NK-92 (cell line): ENCODE results near the gene DNAH8.

Experiments
- DNase-seq: peaks from one replicate; lab custom pipeline; 2025; ENCODE audit not compliant: unreplicated experiment; lab: John Stamatoyannopoulos, UW

DNAH8 gene

DNA sequence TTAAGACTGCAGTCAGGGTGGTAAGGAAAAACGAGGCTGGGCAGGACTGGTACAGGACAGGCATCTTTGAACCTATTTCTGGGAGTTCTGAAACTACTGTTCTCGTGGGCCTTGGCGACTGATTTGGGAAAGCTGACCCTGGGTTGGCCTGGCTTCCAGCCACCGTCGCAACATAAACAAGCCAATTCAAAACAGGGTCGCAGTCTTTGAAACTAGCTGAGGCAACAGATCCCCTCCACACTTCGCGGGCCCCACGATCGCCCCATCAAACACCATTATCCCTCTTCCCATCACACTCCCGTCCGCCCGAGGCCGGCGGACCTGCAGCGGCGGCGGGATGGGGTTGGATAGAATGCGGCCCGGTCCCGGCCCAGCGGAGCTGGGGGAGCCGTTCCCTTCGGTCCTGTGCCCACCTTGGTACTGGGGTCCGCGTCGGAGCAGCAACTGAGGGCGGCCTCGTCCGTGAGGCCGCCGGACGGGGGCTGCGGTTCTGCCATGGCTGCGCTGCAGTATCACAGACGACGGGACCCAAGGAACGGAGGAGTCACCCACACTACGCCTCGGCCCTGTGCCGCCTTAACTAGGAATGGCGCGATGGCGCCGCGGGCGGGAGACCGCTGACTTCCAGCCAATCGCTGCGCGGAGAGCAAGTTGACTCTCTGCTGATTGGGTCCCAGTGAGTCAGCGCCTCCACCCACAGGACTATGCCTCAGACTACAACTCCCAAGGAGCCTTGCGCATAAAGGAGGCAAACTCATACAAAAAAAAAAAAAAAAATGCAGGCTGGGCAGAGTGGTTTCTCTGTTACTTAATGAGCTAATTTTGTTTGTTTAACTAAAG is 12.3 kb upstream of the DNAH8 start, which contains the start of gene GLO1:
Gene GLO1, minus strand, starts transcription at position 588 of the 840 bp plus-strand sequence. Its CDS starts 91 bp downstream, at position 497.
- DNase-seq, result peak; percentile 71

DNA sequence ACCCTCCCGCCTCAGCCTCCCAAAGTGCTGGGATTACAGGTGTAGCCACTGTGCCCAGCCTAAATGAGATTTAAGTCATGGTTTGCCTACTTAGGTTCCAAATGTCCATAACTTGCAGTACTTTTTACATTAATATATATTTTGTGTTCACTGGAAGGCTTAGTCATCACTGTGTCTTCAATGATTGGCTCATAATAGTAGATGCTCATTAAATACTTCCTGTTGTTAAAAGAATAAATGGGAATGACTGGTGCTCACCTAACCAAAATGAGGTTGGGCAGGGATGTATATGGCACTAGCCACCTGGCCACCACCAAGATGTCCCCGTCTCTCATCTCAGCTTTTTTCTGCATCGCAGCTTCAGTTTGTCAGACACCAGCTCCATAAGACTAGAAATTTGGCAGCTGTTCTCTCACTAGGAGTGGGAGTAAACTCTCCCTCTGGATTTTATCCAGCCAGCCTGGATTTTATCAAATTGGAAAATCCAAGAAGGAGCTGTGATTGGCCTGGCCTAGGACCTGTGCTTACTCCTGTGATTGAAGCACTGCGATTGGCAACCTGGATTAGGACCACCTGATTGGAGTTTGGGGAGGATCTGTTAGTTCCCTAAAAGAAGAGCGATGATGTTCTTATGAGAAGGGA is 11.0 kb upstream of the DNAH8 start:
- no peak for DNase-seq

DNA sequence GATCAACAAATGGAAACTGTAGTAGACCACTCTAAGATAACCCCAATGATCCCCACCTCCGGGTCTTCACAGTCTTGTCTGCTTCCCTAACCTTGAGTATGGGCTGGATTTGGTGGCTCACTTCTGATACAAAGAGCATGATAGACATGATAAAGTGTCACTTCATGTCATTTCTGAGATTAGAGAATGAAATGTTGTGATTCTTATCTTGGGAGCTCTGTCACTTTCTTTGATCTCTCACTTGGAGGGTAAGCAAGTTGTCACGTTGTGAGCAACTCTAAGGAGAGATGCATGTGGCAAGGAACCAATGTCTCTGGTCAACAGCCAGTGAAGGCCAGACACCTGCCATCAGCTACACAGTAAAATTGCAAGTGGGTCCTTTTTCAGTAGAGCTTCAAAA is 9.2 kb upstream of the DNAH8 start:
- DNase-seq, result no peak

DNA sequence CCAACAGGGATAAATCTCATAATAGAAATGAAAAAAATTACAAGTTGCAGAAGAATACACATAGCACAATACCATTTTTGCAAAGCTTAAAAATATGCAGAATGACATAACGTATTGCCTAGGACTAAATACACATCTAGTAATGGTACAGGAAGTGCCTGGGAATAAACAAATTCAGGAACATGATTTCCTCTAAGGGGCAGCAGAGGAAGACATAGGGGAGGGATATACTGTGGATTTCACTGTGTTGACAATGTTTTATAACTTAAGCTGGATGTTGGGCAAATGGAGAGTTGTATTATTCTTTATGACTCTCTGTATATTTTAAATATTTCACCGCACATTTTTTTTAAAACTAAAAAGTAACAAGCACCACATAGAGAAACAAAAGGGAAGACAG is 6.6 kb upstream of the DNAH8 start:
- DNase-seq, result no peak

DNA sequence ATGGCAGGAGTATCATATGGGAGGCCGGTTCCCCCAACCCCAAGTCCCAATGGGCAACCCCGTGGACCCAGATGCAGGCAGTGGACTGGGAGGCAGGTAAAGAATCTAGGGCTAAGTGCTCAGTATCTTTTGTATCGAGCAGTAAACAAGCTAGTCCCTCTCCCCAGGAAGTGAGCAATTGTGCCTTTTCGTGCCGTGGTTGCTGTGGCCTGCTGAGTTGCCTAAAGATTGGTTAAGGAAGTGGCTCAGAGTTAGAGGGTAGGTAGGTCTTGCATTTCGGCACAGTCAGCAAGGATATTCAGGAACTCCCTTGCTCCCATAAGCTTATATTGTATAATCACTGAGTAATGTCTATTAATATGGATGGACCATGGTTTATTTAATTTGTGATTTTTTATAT is 1.3 kb upstream of the DNAH8 start:
- no peak for DNase-seq

DNA sequence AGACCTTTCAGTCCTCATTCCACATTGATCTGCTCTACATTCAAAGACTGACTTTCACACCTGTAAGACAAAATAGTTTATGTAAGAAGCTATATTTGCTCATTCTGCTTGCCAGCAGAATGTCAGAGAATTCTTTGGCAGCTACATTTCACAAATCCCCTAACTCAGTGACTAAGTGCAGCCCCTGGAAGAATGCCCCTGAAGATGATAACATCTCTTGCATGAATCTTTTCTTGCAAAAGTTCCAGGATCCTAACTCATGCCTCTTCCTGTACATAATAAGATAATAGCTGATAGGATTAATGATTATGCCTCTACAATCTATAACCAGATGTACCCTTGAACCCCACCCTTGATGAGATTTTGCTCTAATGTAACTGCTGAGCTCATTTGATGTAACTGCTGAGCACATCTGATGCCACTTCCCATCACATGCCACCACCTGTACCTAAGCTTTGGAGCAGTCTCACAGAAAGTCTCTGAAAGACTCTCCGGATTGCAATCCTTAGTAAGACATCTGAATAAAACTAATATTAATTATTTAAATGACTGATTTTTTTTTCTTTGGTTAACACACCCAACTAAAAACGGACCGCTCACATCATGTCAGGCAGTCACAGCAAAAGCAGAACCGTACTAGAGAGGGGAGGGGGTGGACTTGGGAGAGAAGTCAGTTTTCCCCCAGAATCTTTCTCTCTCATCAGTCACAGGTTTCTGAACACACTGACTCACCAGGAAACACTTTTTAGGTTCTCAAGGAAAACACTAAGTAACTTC is 684 bp upstream of the DNAH8 start:
- no peak for DNase-seq

DNA sequence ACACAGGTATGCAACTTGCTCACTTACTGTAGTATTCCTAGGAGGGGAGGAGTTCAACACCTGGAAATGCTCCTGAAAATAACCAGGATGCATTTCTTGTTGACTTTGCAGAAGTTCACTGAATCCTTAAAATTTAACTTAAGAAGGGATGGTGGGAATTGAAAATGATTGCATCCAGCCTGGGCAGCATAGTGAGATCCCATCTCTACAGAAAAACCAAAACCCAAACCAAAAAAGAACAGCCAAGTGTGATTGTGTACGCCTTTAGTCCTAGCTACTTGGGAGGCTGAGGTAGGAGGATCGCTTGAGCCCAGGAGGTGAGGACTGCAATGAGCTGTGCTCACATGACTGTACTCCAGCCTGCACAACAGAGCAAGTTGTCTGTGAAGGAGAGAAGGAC is 1.7 kb downstream of the DNAH8 start:
- no peak for DNase-seq

DNA sequence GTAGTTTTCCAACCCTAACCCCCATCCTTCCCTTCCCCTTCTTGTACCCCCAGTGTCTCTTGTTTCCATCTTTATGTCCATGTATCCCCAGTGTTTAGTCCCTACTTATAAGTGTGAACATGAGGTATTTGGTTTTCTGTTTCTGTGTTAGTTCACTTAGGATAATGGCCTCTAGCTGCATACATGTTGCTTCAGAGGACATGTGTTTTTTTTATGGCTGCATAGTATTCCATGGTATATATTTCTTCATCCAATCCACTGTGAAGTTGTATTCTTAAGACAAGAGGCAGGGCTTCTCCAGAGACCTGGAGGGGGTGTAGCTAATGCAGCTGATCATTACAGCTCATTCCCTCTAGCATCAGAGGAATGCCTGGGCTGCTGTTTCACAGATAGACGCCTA is 4.2 kb downstream of the DNAH8 start:
- DNase-seq, result no peak

DNA sequence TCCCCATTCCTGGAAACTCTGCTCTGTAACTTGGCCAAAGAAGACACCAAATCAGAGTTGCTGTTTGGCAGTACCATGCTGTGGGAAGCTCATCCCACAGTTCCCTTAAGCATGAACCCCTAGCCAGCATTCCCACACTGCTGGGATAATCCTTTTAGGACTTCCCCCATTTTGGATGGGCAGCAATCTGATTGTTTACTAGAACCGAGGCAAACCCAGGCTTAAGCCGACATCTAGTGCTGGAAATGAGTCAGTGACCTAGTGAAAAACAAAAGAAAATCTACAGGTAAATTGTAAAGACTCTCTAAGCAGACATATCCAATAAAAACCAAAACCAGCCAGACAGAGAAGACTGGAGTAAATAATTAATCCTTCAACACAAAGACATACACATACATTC is 5.2 kb downstream of the DNAH8 start:
- DNase-seq, result no peak

DNA sequence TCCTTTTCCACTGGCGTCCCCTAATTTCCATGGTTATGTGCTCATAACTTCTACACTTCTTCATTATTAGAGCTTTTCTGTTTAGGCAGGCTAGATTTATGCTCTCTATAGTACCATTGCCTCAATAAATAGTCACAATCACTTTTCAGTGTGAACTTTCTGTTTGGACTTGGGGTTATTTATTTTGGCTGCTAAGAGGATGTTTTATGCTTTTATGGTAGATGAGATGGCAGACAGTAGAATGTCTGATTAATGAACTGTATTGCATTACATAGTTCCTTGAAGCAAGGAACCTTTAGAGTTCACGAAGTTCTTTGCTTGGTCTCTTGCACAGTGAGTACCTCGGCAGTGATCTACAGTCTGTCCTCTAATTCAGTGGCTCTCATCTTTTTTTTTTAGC is 6.9 kb downstream of the DNAH8 start:
- no peak for DNase-seq

DNA sequence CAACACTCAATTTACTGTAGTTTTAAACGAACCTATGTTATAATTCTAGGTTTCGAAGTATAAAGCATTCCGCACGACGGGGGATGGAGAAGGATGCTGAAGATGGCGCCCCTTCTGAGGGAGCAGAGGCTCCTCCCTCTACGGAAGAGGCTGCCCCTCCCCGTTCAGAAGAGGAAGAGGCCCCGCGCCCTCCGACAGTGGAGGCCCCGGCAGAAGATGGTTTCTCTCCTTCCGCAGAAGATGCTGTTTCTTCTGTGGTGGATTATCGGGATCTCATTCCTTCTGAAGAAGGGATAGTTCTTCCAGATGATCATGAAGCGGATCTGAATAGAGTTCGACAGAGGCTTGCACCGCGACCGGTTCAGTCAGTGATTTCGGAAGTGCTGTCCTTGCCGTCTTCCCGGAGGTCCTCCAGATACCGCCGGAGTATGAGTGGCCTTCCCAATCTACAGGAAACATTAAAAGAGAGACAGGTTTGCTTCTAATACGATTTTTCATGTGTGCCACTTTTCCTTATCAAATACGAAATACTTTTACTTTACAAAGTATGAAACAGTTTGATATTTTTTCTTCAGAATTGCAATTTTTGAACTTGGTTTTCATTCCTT is 7.7 kb downstream of the DNAH8 start:
- DNase-seq, result no peak

DNA sequence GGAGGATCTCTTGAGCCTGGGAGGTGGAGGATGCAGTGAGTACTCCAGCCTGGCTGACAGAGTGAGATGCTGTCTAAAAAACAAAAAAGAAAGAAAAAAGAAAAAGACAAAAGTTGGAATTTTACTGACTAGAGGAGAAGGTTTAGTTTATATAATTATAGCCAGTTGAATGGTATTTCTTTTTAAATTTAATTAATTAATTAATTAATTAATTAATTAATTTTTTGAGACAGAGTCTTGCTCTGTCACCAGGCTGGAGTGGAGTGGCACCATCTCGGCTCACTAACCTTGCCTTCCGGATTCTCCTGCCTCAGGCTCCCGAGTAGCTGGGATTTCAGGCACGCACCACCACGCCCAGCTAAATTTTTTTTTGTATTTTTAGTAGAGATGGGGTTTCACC is 8.7 kb downstream of the DNAH8 start:
- DNase-seq, result no peak

DNA sequence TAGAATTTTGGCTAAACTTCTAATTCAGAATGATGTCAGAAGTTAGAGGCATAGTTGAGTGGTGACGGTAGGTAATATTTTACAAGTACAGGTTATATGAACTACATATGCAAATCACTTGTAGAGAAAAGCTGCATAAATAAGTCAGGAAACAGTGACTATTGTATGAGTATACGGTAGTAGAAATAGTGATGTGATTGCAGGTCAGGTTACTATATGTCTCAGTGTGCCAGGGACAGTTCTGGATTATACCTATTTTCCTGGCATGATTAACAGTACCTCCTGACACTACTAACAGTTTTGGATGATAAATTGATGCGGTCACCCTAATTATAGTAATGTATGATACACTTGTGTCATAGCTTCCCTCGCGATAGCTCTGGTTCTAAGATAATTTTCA is 9.2 kb downstream of the DNAH8 start:
- no peak for DNase-seq

DNA sequence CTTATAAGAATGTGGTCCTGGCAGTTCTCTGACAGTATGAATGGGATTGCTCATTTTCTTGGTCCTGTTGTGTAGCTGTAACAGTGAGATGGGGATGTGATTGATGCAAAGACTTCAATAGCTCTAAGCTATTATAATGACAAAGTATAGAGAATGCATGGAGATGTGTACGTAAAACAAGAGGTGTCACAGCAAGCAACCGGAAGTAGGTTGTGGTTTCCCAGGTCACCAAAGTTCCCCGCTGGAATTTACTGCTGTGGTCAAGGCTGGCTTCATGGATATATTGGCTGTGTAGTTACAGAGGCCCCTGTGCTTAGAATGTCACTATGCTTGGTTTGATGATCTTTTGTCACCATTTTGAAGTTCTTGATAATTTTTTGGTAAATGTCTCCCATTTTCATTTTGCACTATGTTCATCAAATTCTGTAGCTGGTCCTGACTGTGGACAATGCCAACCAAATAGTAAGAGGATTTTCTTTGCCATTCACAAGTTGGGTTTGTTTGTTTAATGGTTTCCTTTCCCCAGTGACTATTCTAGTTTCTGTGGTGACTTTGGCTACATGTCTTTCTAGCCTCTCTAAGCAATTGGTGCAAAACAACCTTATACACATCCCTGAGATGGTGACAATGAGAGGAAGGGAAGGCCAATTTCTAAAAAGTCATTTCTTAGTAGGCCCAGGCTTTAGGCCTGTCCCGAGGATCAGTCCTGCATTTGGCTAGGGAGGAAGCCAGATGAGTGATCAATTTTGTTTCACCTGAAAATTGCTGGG is 10.5 kb downstream of the DNAH8 start:
- DNase-seq, result no peak

DNA sequence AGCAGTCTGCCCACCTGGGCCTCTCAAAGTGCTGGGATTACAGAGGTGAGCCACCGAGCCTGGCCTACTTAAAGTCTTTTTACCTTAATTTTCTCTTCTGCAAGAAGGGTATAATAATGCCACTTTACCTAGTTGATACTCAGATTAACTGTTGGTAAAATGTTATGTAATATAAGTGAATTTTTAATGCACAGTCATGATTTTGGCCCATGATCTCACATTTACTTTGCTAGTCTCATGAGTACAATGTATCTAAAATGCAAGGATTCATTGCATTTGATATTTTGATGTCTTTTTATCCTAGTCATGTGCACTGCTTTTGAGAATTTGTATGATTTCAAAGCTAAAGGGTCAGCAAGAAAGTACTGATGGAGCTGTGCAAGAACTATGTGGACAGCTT is 13.1 kb downstream of the DNAH8 start:
- DNase-seq, result no peak

DNA sequence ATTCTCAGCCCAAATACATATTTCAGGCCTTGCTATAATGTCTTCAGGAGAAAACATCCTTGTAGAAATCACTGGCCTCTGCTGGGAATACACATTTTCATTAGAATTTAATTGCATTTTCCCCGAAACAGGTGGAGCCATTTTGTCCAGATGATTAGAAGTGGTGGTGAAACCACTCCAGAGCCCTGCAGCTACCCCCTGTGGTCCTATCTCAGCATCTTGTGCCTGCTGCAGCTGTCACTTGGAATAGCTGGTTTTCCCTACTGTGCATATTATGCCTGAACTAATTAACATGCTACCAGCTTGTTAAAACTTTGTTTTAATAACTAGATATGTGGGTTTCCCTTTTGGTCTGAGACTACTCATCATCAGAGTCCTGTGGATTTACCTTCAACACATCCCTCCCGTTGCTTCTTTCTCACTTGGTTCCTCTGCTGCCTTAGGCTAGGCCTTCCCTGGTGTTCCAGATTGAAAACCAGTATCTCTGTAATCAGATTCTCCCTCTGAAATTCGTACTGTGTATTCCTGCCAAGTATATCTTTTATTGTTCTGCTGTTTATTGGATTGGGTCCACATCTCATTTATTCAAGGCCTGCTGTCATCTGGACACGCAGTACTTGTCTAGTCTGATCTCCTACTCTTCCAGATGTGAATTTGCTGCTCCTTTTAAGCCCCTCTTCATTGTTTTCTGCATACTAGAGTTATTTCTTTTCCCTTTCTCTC is 15.2 kb downstream of the DNAH8 start:
- no peak for DNase-seq

DNA sequence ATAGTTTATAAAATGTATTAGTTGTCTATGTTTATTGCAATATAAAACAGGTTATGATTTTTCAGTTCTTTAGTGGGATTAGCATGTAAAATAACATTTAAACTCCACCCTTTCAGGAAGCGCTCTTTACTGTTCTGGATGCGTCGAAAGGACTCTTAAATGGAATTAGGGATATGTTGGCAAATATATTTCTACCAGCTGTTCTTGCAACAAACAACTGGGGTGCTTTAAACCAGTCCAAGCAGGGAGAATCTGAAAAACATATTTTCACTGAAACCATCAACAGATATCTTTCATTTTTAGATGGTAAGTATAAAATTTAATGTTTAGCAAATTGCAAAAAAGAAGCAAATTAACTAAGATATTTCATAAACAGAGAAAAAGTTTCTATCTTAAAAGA is 21.8 kb downstream of the DNAH8 start:
- no peak for DNase-seq

DNA sequence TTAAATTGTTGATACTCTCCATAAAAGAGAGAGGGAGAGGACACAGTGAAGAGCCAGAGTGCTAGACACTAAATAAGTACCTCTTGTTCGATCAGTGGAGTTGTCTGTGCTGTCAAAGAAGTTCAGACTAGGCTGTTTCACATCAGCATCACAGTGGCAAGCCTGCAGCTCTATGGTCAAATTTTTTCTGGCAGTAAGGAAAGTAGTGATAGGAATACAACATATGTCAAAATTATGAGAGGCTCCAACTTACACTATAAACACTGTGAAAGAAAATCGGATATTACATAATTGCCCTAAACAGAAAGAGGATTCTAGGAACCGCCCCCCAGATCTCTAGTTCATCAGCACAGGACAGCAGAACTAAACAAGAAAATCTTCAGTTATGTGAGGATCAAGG is 23.1 kb downstream of the DNAH8 start:
- no peak for DNase-seq

DNA sequence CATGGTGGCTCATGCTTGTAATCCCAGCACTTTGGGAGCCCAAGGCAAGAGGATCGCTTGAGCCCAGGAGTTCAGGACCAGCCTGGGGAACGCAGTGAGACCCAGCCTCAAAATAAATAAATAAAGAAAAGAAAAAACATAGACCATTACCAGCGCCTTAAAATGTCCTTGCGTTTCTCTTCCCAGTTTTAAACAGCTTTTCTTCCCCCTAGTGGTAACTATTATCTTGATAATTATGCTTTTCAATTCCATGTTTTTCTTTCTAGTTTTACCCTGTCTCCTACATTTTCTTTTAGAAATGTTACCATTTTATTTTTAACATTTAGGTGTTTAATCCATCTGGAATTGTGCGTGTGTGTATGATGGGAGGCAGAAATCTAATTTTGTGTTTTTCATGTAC is 24.4 kb downstream of the DNAH8 start:
- no peak for DNase-seq

DNA sequence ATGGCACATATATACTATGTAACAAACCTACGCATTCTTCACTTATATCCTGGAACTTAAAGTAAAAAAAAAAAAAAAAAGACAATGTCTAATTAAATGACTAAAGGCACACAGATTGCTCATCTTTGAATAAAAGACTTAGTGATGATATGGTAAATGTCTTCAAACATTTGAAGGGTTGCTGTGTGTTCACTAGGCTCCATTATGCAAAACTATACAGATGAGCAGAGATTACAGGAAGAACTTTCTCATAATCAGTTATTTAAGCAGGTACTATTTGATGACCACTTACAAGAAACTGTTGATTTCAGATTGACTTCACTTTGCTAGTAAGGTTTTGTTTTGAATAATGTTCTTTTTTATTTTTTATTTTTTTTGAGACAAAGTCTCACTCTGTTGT is 34.4 kb downstream of the DNAH8 start:
- no peak for DNase-seq
